ENCODE results near the gene PYGL. TPM values are rescaled to one million over a fixed set of nuclear protein-coding genes. Genes with fewer than 3 reads are reported as not detected.

The PYGL gene
- total RNA-seq, 1 experiment from 2014 or later = 41.2 TPM

GRCh38 chr14:50874757-50875156 lies 69.5 kb downstream of the PYGL start:
- Mint-ChIP-seq H3K27ac (ENCODE audit: unreplicated experiment) (no peak overlapping the region), H3K27me3 (ENCODE audit: unreplicated experiment) (peaks cover 56% of the 10 kb centered on the region), H3K4me1 (ENCODE audit: low read depth, unreplicated experiment) (no peaks in the 10 kb centered on the region), H3K9me3 (ENCODE audit: low read depth, unreplicated experiment) (no peaks in the 10 kb centered on the region), H3K4me3 (ENCODE audit: low read depth, unreplicated experiment) (no peak overlapping the region), H3K36me3 (ENCODE audit: insufficient read depth, unreplicated experiment) (no peaks in the 10 kb centered on the region)
- no peak for DNase-seq
- BruUV-seq (replicated peaks) = no TSS peak
- TF ChIP-seq CTCF (IDR thresholded peaks at IDR 0.05; ENCODE audit: unreplicated experiment) = no peak
- intact Hi-C loops (cut with micrococcal nuclease; ENCODE audit: unreplicated experiment) = no loop called here
- CTCF ChIA-PET = interaction anchor here (0.6 kb wide), 1 partner anchor 75 kb away, joined by 3 read pairs; no protein-coding TSS in a partner anchor

- Mint-ChIP-seq H3K36me3 (ENCODE audit: insufficient read depth, unreplicated experiment) (no peaks in the 10 kb centered on the region), H3K27me3 (ENCODE audit: unreplicated experiment) (peaks cover 63% of the 10 kb centered on the region), H3K9me3 (ENCODE audit: low read depth, unreplicated experiment) (no peaks in the 10 kb centered on the region), H3K4me1 (ENCODE audit: low read depth, unreplicated experiment) (no peaks in the 10 kb centered on the region), H3K4me3 (ENCODE audit: low read depth, unreplicated experiment) (peak within 1 kb of the TSS; percentile 22), H3K27ac (ENCODE audit: unreplicated experiment) (no peak within 1 kb of the TSS)
- BruUV-seq (replicated peaks) = no TSS peak
- peak; percentile 8 for DNase-seq
- CTCF ChIA-PET = no interaction called here
- intact Hi-C loops (cut with micrococcal nuclease; ENCODE audit: unreplicated experiment) = no loop called here
- TF ChIP-seq CTCF (IDR thresholded peaks at IDR 0.05; ENCODE audit: unreplicated experiment) = no peak
Observed at GRCh38 chr14:50871914-50872732, 72.2 kb downstream of the PYGL start, which contains the start of gene ABHD12B. Gene ABHD12B, plus strand, starts transcription at chr14:50872053. Its CDS starts 122 bp downstream, at chr14:50872175.

GRCh38 chr14:50871228-50871627 lies 73.1 kb downstream of the PYGL start:
- Mint-ChIP-seq H3K27ac (ENCODE audit: unreplicated experiment) (no peak overlapping the region), H3K9me3 (ENCODE audit: low read depth, unreplicated experiment) (no peaks in the 10 kb centered on the region), H3K4me3 (ENCODE audit: low read depth, unreplicated experiment) (peak overlapping the region; percentile 22), H3K27me3 (ENCODE audit: unreplicated experiment) (peaks cover 70% of the 10 kb centered on the region), H3K36me3 (ENCODE audit: insufficient read depth, unreplicated experiment) (no peaks in the 10 kb centered on the region), H3K4me1 (ENCODE audit: low read depth, unreplicated experiment) (no peaks in the 10 kb centered on the region)
- no TSS peak for BruUV-seq (replicated peaks)
- intact Hi-C loops (cut with micrococcal nuclease; ENCODE audit: unreplicated experiment) = no loop called here
- CTCF ChIA-PET = no interaction called here
- DNase-seq = no peak
- TF ChIP-seq CTCF (IDR thresholded peaks at IDR 0.05; ENCODE audit: unreplicated experiment) = no peak

GRCh38 chr14:50865391-50866076 lies 78.7 kb downstream of the PYGL start:
- no peaks in the 10 kb centered on the region for H3K4me1 Mint-ChIP-seq (ENCODE audit: low read depth, unreplicated experiment)
- no peak for TF ChIP-seq CTCF (IDR thresholded peaks at IDR 0.05; ENCODE audit: unreplicated experiment)
- no peak for DNase-seq
- no TSS peak for BruUV-seq (replicated peaks)
- H3K36me3 Mint-ChIP-seq (ENCODE audit: insufficient read depth, unreplicated experiment) = no peaks in the 10 kb centered on the region
- H3K4me3 Mint-ChIP-seq (ENCODE audit: low read depth, unreplicated experiment) = no peak overlapping the region
- no peaks in the 10 kb centered on the region for H3K9me3 Mint-ChIP-seq (ENCODE audit: low read depth, unreplicated experiment)
- H3K27me3 Mint-ChIP-seq (ENCODE audit: unreplicated experiment) = peaks cover 22% of the 10 kb centered on the region
- intact Hi-C loops (cut with micrococcal nuclease; ENCODE audit: unreplicated experiment) = no loop called here
- no peak overlapping the region for H3K27ac Mint-ChIP-seq (ENCODE audit: unreplicated experiment)
- CTCF ChIA-PET = no interaction called here

All from Calu3 (cell line).